Endothelial cell of umbilical vein (primary cell): Measurements from ENCODE around the gene KRTAP10-7.

ENCODE experiments used
- GATA2 ChIP-seq: IDR thresholded peaks from 2 replicates; pipeline ENCODE4 v1.7.0; 2011; ENCODE audit warnings: low read depth, mild to moderate bottlenecking, moderate library complexity, mixed read lengths, low read length; ENCODE audit not compliant: insufficient read length, insufficient read depth
- POLR2AphosphoS5 ChIP-seq: IDR thresholded peaks from 2 replicates; pipeline ENCODE4 v1.6.1; 2012; ENCODE audit warnings: low read depth, mild to moderate bottlenecking, control low read depth, low read length, moderate library complexity; ENCODE audit not compliant: insufficient read depth
- TF ChIP-seq, protein P1 (sequence below), 2 donors: IDR thresholded peaks; 1 replicate in 1 of 2; 2 replicates in 1 of 2; pipeline ENCODE4 v1.5.1; 2011; ENCODE audit warnings: low read length in 2 of 2, mild to moderate bottlenecking in 2 of 2, moderate library complexity in 2 of 2, control low read depth in 1 of 2, inconsistent platforms in 1 of 2, low read depth in 1 of 2; ENCODE audit not compliant: insufficient read depth in 1 of 2; ENCODE audit errors: extremely low read depth in 1 of 2

DNA sequence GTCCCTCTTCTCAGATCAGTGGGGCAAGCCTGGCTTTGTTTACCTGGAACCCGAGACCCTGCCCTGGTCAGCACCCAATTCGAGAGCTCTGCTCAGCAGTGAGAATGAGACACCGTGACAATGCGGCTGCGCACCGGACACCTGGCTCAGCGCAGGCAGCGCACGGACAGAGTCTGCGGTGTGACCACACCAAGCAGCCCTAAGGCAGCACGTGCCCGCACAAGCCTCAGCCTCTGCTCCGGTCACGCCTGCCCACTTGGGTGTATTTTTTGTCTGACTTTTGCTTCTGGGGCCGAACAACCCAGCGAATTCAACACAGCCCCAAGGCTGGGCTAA is 16.2 kb downstream of the KRTAP10-7 start:
- TF ChIP-seq POLR2AphosphoS5 (no peak), GATA2 (no peak)
- TF ChIP-seq, protein P1, sequence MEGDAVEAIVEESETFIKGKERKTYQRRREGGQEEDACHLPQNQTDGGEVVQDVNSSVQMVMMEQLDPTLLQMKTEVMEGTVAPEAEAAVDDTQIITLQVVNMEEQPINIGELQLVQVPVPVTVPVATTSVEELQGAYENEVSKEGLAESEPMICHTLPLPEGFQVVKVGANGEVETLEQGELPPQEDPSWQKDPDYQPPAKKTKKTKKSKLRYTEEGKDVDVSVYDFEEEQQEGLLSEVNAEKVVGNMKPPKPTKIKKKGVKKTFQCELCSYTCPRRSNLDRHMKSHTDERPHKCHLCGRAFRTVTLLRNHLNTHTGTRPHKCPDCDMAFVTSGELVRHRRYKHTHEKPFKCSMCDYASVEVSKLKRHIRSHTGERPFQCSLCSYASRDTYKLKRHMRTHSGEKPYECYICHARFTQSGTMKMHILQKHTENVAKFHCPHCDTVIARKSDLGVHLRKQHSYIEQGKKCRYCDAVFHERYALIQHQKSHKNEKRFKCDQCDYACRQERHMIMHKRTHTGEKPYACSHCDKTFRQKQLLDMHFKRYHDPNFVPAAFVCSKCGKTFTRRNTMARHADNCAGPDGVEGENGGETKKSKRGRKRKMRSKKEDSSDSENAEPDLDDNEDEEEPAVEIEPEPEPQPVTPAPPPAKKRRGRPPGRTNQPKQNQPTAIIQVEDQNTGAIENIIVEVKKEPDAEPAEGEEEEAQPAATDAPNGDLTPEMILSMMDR (IDR thresholded peaks at IDR 0.05; ENCODE audit: extremely low read depth in 1 of 2, insufficient read depth in 1 of 2, low read depth in 1 of 2, low read length in 2 of 2), result no peak
